GM19372 (cell line): ENCODE data around the gene ST6GALNAC3.
"Not testable (repeated sequence)": the region's sequence is repeated elsewhere in the genome, so short reads cannot be mapped to it uniquely, and the experiment has no call there.

ENCODE experiments used
- ATAC-seq: cut with Tn5 transposase; IDR thresholded peaks from one replicate; pipeline ENCODE4 v1.9.1; 2021; ENCODE audit warnings: mild to moderate bottlenecking, low read depth, moderate library complexity; ENCODE audit not compliant: unreplicated experiment

Gene ST6GALNAC3

DNA sequence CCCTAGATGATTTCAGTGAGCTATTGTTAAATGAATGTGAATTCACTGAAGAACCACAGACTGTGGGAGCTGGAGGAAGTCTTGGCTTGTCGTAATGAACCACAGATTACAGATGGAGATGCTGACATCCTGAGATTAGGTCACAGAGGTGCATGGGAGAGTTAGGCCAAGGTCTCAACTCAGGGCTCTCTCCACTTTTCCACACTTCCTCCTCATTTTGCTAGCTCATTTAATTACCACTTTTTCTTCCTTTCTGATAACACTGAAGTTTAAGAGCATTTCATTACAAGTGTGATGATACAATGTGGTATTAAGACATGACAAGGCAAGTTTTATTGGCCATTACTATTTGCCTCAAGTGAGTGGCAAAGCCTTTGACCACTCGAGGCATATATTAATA is 30.8 kb downstream of the ST6GALNAC3 start:
- ATAC-seq, result no peak

GRCh38 chr1:76106251-76106650 is 31.7 kb downstream of the ST6GALNAC3 start:
- no peak for ATAC-seq

DNA sequence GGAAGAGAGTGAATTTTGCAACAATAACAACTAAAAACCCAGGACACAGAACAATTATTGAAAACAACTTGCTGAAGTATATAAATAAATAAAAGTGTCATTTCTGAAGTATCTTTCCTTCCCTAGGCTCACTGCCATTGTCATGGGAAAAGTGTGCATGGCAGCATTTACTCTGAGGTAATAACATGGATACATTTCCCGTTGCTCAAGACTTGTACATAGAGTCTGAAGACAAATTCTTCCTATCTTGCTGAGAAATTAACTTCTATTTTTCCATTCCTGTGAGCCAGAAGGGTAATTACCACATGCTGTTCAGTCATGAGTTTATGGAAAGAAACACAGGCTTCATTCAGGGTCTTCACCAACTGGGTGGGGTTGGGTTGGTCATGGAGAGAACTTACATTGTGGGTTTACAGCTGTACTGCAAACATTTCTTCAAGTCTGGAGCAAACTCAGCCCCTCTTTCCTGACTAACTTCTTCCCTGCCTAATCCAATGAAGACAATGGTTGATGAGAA is 32.2 kb downstream of the ST6GALNAC3 start:
- ATAC-seq, result no peak

GRCh38 chr1:76109404-76109803 is 34.9 kb downstream of the ST6GALNAC3 start:
- ATAC-seq, result no peak

DNA sequence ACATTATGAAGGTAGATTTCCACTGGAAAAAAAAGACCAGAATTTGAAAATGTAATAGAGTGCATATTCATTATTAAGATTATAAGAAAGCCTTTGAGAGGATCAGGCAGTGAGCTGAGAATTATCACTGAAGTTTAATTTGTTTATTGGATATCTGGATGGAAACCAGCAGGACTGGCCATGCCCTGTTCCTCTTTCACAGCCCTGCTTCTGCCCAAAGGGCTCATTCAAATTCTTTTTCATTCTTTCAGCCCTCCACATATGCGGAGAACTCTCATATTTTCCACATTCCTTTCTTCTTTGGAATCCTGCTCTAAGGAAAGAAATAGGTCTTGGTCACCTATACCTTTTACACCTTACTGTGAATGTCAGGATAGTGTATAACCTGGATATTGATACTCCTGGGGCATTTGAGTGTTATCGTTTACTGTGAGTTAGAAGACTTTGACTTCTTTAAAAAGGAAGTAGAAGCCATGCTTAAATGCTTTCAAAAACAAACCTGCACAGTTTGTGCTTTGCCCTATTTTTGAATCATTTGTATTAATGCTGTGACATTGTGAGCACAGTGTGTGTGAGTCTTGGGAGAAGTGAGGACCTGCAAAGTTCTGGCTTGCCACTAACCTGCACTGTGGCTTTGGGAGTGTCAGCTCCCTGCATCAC is 35.5 kb downstream of the ST6GALNAC3 start:
- ATAC-seq, result no peak

DNA sequence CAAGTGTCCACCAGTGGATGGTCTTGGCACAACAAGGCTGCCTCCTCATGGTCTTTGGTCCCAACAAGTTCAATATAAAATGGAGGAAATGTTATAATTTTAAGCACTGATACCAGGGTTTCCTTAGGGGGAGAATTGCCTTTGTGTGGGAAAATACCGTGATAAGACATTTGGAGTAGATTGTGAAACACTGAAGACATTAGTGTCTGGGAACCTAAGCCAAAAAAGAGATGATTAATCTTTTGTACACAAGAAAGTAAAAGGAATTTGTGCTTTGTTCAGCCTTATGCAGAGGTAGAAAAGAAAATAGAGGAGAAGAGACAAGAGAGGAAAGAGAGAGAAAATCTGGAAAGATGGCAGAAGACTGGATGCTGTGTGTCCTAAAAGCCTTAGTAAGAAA is 36.1 kb downstream of the ST6GALNAC3 start:
- no peak for ATAC-seq

DNA sequence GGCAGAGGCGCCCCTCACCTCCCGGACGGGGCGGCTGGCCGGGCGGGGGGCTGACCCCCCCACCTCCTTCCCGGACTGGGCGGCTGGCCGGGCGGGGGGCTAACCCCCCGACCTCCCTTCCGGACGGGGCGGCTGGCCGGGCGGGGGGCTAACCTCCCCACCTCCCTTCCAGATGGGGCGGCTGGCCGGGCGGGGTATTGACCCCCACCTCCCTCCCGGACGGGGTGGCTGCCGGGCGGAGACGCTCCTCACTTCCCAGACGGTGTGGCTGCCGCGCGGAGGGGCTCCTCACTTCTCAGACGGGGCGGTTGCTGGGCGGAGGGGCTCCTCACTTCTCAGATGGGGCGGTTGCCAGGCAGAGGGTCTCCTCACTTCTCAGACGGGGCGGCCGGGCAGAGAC is 37.8 kb downstream of the ST6GALNAC3 start:
- ATAC-seq, result not testable (repeated sequence)

DNA sequence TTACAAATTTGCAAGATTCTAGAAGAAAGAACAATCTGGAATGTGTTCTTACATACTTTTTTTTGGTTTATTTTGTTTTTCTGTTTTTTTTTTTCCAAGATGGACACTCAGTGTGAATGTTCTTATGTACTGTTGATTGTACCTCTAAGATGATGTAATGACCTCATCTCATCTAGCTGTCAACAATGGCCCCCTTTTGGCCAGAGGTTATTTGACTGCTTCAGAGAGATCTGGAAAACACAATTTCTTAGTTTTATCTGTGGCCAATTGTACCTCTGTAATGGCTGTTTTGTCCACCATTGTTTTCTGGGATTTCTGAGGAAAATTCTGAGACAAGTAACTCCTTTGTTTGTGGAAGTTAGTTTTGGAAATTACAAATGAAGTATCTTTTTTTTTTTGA is 38.9 kb downstream of the ST6GALNAC3 start:
- ATAC-seq, result no peak

DNA sequence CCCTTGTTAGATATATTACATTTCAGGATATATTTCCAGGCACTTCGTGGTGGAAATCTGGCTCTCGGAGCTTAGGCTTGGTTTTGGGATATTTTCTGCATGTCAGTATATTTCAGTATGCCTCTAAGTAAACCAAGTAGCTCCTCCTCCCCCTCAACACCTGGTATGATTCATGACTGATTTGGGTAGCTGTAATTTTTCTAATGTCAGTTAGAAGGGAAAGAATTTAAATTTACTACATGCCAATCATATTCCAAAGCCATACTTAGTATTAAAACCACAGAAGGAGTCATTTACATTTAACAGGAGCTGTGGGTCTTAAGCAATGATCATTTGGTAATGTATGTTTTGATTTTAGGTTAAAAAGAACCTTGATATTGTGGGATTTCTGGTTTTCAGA is 40.6 kb downstream of the ST6GALNAC3 start:
- ATAC-seq, result no peak

DNA sequence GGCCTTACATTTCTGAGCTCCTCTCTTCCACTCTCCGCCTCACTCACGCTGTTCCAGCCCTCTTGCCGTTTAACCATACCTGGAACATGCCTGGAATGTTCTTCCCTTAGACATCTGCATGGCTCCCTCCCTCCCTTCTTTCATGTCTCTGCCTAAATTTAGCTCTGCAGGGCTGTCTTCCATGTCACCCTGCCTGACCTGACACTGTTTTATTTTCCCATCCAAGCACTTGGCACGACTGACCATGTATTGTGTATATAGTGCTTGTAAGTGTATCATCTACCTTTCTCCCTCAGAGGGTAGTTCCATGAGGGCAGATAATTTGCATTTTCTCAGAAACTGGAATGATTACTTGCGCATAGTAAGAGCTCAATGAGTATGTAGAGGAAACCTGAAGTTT is 47.3 kb downstream of the ST6GALNAC3 start:
- no peak for ATAC-seq

DNA sequence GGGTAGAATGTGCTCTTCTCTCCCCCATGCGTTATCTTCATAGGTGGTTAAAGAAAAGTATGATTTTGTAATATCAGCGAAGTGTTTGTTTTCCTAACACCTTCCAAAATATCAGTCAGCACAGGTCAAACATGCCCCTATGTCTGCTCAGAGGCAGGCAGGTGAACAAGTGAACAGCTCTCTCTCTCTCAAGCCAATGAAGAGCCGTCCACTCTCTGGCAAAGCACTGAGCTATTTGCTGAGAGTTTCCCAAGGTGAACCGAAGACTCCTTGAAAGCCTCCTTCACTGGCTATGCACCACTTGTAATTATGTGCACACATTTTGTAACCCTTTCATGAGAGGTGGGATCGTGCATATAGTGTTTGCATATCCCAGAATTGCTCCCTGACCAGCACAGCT is 47.7 kb downstream of the ST6GALNAC3 start:
- no peak for ATAC-seq

DNA sequence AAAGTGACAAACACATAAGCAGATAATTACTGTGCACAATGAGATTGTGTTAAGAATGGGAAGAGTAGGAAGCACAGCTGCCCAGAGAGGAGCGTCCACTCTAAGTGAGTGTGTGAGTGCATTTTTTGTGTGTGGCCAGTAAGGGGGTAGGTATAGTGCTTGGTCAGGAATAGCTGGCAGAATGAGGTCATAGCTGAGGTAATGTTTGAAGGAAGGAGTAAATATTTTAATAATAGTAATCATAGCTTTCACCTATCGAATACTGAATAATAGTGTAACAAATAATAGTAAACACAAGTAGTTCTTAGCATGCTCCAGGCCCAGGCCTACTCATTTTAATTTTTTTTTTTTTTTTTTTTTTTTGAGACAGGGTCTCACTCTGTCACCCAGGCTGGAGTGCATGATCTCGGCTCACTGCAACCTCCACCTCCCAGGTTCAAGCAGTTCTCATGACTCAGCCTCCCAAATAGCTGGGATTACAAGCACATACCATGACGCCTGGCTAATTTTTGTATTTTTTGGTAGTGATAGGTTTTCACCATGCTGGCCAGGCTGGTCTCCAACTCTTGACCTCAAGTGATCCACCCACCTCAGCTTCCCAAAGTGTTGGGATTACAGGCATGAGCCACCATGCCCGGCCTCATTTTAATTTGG is 49.0 kb downstream of the ST6GALNAC3 start:
- ATAC-seq, result not testable (repeated sequence)

GRCh38 chr1:76124196-76124595 is 49.6 kb downstream of the ST6GALNAC3 start:
- ATAC-seq, result no peak

DNA sequence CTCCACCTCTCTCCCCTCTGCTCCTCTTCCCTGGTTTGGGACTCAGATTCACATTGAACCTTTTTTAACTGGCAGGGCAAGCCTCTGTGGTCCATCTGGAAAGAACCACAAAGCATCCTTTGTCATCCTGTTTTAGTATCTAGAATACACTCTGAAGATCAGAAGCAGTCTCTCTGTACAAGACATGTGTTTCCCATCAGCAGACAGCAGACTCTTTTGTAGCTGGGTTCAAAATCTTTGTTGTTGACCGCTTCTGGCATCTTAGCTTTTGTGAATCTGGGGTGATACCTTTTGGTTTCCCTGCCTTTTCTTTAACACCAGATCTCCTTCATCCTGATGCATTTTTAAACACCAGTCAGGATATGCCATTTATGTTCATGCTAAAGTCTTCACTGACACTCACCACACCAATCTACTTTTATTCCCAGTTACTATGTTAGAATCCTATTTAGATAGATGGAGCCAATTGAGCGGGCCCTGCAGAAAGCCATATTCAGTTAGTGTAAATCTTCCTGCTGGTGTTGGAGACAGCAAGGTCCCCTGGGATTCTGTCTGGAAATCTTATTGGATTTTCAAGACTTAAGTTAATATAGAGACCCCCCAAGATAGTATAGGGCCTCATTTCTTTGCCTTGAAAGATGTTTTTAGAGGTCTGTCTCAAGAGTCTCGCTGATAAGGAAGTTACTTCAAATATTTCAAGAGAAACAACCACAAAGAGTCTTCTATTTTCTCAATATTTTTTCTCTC is 51.1 kb downstream of the ST6GALNAC3 start:
- ATAC-seq, result no peak

DNA sequence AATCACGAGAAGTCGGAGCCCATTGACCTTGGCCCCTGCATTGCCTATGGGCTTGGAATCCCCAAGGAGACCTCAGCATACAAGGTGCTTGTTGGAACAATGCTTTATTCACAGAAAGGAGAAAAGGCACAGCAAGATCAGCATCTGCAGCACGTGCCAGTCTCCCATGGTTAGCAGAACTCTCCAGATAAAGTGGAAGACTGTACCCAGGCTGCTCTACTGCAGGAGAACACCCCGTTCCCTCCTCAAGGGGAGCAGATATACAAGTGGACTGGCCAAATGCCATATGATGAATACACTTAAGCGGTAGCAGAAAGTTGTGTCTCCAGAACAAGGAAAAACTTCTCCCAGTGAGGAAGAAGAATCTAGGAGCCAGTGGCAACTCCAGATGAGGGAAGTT is 53.5 kb downstream of the ST6GALNAC3 start:
- no peak for ATAC-seq

- no peak for ATAC-seq
Observed at GRCh38 chr1:76129731-76130130, 55.2 kb downstream of the ST6GALNAC3 start.

DNA sequence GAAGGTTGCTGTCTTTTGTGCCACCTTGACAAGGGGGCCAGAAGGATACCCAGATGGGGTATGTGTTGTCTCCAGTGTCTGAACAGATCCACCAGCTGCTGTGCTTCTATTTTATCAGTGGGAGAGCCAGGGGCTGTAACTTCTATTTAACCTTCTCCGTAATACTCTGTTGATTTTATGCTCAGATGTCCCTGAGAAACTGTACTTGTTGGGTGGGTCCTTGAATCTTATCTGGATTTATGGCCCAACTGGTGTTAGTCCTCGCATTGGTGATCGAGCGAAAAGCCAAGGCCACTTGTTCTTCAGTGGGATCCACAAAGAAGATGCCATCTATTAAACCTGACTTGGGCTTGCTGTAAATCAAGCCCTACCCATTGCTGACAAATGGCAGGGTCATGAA is 56.4 kb downstream of the ST6GALNAC3 start:
- no peak for ATAC-seq

DNA sequence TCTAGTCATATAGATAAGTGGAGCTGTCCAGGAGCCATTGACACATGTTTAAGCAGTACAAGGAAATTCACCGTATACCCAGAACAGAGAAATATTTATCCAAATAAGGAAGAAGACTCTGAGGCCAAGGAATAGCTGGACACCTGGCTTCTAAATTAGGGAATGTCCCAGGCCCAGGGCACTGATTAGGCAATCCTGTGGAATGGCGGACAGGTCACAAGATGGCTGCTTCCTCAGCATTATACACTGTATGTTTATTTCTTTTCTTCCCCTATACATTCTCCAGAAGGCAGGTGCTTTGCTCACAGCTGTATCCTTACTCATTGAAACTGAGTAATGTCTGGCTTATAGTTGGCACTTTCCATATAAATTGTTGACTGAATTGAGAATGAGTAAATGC is 59.4 kb downstream of the ST6GALNAC3 start:
- no peak for ATAC-seq

- no peak for ATAC-seq
Observed at GRCh38 chr1:76135835-76136234, 61.3 kb downstream of the ST6GALNAC3 start.

- no peak for ATAC-seq
Observed at GRCh38 chr1:76136894-76137293, 62.3 kb downstream of the ST6GALNAC3 start.

GRCh38 chr1:76137746-76138145 is 63.2 kb downstream of the ST6GALNAC3 start:
- no peak for ATAC-seq
